T-helper 2 cell treated with Interferon-gamma antibody and Interleukin-4, amounts not matched to agents 5 μg/mL and 100 μg/mL, for 36 hours (primary cell): ENCODE data around the gene EMB.
"Not testable (repeated sequence)": the region's sequence is repeated elsewhere in the genome, so short reads cannot be mapped to it uniquely, and the experiment has no call there.

Source experiments
- DNase-seq: peaks from one replicate; pipeline ENCODE4 v3.0.0; 2021; ENCODE audit warnings: low spot score
- H3K27ac Mint-ChIP-seq: one replicate; pipeline ENCODE4 v1.8.0; 2021; ENCODE audit warnings: mild to moderate bottlenecking, mixed read lengths
- H3K27me3 Mint-ChIP-seq: one replicate; pipeline ENCODE4 v1.8.0; 2021; ENCODE audit warnings: low read depth, mixed read lengths
- H3K36me3 Mint-ChIP-seq: one replicate; pipeline ENCODE4 v1.8.0; 2021; ENCODE audit warnings: low read depth, mixed read lengths
- H3K4me1 Mint-ChIP-seq: one replicate; pipeline ENCODE4 v1.8.0; 2021; ENCODE audit warnings: low read depth, mixed read lengths
- H3K4me3 Mint-ChIP-seq: one replicate; pipeline ENCODE4 v1.8.0; 2022; ENCODE audit warnings: mild to moderate bottlenecking, moderate library complexity, mixed read lengths
- H3K9me3 Mint-ChIP-seq: one replicate; pipeline ENCODE4 v1.8.0; 2021; ENCODE audit warnings: mixed read lengths

Gene EMB, protein sequence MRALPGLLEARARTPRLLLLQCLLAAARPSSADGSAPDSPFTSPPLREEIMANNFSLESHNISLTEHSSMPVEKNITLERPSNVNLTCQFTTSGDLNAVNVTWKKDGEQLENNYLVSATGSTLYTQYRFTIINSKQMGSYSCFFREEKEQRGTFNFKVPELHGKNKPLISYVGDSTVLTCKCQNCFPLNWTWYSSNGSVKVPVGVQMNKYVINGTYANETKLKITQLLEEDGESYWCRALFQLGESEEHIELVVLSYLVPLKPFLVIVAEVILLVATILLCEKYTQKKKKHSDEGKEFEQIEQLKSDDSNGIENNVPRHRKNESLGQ

DNA sequence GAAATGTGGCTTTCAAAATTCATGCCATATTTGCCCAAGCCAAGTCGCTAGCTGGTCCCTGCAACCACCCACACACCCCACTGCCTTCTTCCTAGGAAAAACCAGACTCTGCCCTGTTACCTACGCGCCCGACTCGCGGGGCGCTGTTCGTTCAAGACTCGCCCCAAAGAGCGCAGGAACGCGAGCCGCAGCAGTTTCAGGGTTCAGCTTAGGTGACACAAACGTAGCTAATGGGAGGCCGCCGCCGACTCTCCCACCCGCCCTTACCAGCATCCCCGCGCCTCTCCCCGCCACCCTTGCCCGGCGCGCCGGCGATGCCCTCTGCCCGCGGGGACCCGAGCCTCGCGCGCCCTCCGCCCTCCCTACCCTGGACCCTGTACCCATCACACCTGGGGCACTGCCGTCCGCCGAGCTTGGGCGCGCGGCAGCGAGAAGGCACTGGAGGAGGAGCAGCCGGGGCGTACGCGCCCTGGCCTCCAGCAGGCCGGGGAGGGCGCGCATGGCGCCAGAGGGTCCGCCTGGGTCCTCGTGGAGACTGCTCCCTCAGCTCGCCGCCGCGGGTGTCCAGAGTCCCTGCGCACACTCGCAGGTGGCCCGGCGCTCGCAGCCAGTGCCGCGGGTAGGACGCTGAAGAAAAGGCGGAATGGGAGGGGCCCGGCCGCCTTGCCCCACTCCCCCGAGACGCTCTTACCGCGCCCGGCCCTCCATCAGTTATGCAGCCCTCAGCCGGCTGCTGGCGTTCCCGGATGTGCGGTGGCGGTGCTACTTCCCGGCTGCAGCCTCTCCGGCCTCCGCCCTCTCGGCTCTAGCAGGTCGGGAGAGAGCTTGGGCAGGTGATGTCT is at the start of gene EMB:
TSS of gene EMB (minus strand) at position 638 of the 842 bp plus-strand sequence. CDS start at position 501, 137 bp downstream.
- peaks cover 19% of the 10 kb centered on the region for H3K36me3 Mint-ChIP-seq
- peak within 1 kb of the TSS; percentile 95 for H3K27ac Mint-ChIP-seq
- H3K27me3 Mint-ChIP-seq = no peaks in the 10 kb centered on the region
- H3K9me3 Mint-ChIP-seq = no peaks in the 10 kb centered on the region
- peaks cover 59% of the 10 kb centered on the region for H3K4me1 Mint-ChIP-seq
- H3K4me3 Mint-ChIP-seq = peak within 1 kb of the TSS; percentile 95
- peak; percentile 84 for DNase-seq

DNA sequence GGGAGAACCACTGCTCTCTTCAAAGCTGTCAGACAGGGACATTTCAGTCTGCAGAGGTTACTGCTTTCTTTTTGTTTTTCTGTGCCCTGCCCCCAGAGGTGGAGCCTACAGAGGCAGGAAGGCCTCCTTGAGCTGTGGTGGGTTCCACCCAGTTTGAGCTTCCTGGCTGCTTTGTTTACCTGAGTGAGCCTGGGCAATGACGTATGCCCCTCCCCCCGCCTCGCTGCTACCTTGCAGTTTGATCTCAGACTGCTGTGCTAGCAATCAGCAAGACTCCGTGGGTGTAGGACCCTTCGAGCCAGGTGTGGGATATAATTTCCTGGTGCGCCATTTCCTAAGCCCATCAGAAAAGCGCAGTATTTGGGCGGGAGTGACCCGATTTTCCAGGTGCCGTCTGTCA is 48.4 kb upstream of the EMB start:
- Mint-ChIP-seq H3K4me1 (peaks cover 28% of the 10 kb centered on the region), H3K27ac (peak overlapping the region; percentile 55), H3K9me3 (peaks cover 56% of the 10 kb centered on the region), H3K4me3 (peak overlapping the region; percentile 51), H3K36me3 (peaks cover 37% of the 10 kb centered on the region)
- H3K27me3 Mint-ChIP-seq, DNase-seq: not testable (repeated sequence)

DNA sequence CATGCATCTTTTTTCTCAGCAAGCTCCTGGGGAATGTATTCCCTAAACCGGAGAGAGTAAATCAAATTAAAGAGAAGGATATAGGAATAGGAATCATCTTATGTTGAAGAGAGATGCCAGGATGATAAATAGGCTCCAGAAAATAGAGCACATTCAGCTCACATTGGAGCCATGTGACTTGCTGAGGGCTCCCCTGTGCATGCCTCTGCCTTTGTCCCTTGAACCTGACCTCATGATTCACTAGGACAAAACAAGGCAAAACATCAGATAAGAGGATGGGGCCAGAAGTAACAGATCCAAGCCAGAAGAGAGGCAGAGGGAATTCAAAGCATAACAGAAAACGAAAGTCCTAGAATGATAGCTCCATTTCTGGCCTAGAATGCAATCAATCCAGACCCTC is 37.7 kb upstream of the EMB start:
- not testable (repeated sequence) for H3K4me3 Mint-ChIP-seq, H3K27ac Mint-ChIP-seq, H3K27me3 Mint-ChIP-seq, DNase-seq
- Mint-ChIP-seq H3K4me1 (peaks cover 27% of the 10 kb centered on the region), H3K36me3 (peaks cover 11% of the 10 kb centered on the region), H3K9me3 (peaks cover 13% of the 10 kb centered on the region)

DNA sequence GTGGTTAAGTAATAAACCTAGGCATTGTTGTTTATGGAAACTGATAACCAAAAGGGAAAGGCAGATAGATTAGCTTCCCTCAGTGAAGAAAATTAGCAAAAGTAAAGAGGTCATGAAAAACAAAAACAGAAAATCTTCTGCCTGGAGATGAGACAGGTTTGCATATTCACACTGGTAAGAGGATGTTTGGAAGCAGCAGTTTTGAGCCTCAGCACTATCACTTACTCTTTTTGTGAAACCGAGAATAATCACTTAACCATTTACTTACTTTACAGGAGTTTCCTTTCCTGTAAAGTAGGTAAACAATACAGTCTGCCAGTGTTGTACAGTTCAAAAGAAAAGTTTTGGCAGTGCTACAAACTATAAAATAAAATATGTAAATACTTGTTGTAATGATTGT is 35.5 kb upstream of the EMB start:
- no peak for DNase-seq
- peaks cover 16% of the 10 kb centered on the region for H3K9me3 Mint-ChIP-seq
- peaks cover 27% of the 10 kb centered on the region for H3K4me1 Mint-ChIP-seq
- peak overlapping the region; percentile 5 for H3K4me3 Mint-ChIP-seq
- H3K36me3 Mint-ChIP-seq = peaks cover 11% of the 10 kb centered on the region
- H3K27me3 Mint-ChIP-seq = peaks cover 2% of the 10 kb centered on the region
- no peak overlapping the region for H3K27ac Mint-ChIP-seq

DNA sequence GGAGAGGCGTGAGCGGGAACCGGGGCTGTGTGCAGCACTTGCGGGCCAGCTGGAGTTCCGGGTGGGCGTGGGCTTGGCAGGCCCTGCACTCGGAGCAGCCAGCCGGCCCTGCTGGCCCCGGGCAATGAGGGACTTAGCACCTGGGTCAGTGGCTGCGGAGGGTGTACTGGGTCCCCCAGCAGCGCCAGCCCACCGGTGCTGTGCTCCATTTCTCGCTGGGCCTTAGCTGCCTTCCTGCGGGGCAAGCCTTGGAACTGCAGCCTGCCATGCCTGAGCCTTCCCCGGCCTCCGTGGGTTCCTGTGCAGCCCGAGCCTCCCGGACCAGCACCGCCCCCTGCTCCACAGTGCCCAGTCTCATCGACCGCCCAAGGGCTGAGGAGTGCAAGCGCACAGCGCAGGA is 23.9 kb upstream of the EMB start:
- H3K27me3 Mint-ChIP-seq, H3K4me3 Mint-ChIP-seq, H3K36me3 Mint-ChIP-seq, DNase-seq, H3K27ac Mint-ChIP-seq, H3K4me1 Mint-ChIP-seq: not testable (repeated sequence)
- peaks cover 24% of the 10 kb centered on the region for H3K9me3 Mint-ChIP-seq

DNA sequence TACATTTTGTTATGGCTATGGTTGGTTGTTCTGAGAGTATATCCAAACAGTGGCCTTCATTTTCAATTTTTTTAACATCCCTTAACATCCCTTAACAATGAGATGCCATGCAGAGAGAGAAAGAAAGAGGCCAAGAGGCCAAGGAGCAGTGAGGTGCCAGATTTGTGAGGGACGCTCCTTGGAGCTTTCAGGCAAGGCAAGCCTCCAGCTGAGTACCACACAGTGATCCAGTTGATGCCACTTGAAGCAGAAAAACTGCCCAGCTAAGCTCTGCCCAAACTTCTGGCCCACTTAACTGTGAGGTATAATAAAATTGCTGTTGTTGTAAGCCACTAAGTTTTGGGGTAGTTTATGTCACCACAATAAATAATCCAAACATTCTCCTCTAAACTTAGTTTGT is 22.6 kb upstream of the EMB start:
- Mint-ChIP-seq H3K4me3 (no peak overlapping the region), H3K4me1 (peaks cover 6% of the 10 kb centered on the region), H3K36me3 (peaks cover 6% of the 10 kb centered on the region), H3K27me3 (peaks cover 3% of the 10 kb centered on the region), H3K9me3 (peaks cover 18% of the 10 kb centered on the region), H3K27ac (no peak overlapping the region)
- DNase-seq = no peak

DNA sequence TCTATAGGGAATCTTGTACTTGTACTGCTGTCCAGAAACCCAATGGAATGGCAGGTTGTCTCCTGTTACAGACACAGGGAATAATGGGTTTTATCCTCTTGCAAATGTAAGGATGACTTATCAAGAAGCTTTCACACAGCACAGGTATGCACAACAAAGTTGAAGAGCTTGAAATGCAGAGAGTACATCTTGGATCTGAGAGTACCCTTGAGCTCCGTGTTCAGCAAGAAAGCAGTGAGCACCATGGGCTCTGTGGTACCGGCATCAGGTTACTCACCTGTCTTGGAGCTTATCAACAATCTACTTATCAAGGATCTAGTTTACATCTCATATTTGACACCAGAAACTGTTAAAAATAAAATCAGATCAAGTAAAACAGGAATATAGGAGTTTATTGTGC is 22.0 kb upstream of the EMB start:
- H3K4me1 Mint-ChIP-seq = peaks cover 8% of the 10 kb centered on the region
- H3K27me3 Mint-ChIP-seq = peaks cover under 1% of the 10 kb centered on the region
- H3K36me3 Mint-ChIP-seq = peaks cover 8% of the 10 kb centered on the region
- DNase-seq = no peak
- no peak overlapping the region for H3K27ac Mint-ChIP-seq
- peaks cover 14% of the 10 kb centered on the region for H3K9me3 Mint-ChIP-seq
- H3K4me3 Mint-ChIP-seq = no peak overlapping the region

DNA sequence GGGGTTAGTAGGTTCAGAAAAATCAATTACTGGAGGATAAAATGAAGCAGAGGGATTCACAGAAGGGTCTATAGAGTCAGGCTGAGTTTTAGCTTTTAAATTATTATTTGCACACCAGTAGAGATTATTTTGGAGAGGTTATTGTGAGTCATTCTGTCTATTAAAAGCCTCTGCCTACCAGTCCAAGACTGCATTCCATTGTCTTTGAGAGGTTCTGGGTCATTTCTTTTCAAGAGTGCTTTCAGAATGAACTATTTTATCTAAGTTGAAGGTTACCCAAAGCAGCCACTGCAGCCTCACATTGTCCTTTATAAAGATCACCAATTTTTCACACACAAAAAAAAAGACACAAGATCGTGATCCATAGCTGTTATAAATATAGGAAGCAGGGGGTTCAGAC is 21.5 kb upstream of the EMB start:
- Mint-ChIP-seq H3K9me3 (peaks cover 15% of the 10 kb centered on the region), H3K36me3 (peaks cover 12% of the 10 kb centered on the region), H3K4me1 (peaks cover 13% of the 10 kb centered on the region)
- not testable (repeated sequence) for H3K27ac Mint-ChIP-seq, DNase-seq, H3K27me3 Mint-ChIP-seq, H3K4me3 Mint-ChIP-seq

DNA sequence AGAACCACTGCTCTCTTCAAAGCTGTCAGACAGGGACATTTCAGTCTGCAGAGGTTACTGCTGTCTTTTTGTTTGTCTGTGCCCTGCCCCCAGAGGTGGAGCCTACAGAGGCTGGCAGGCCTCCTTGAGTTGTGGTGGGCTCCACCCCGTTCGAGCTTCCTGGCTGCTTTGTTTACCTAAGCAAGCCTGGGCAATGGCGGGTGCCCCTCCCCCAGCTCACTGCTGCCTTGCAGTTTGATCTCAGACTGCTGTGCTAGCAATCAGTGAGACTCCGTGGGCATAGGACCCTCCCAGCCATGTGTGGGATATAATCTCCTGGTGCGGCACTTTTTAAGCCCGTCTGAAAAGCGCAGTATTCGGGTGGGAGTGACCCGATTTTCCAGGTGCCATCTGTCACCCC is 17.3 kb upstream of the EMB start:
- DNase-seq, H3K27me3 Mint-ChIP-seq, H3K27ac Mint-ChIP-seq: not testable (repeated sequence)
- peaks cover 39% of the 10 kb centered on the region for H3K9me3 Mint-ChIP-seq
- peaks cover 33% of the 10 kb centered on the region for H3K36me3 Mint-ChIP-seq
- peak overlapping the region; percentile 12 for H3K4me3 Mint-ChIP-seq
- H3K4me1 Mint-ChIP-seq = peaks cover 13% of the 10 kb centered on the region

DNA sequence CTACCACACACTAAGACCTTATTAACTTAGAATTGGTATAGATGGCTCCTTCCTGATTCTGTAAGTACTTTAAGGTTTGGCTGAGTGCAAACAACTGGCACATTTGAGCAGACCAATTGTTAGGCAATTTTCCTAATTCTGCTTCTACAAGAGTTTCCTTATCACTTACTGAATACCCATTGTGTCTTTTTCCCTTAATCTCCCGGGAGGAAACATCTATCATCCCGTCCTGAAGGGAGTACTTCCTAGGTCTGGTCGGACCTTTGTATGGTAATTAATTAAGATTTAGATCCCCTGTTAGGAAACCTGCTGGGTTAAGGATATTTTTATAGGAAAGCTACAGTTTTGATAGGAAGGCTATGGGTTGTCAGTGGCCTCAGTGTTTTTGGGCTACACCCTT is 8.2 kb upstream of the EMB start:
- peaks cover 43% of the 10 kb centered on the region for H3K4me1 Mint-ChIP-seq

DNA sequence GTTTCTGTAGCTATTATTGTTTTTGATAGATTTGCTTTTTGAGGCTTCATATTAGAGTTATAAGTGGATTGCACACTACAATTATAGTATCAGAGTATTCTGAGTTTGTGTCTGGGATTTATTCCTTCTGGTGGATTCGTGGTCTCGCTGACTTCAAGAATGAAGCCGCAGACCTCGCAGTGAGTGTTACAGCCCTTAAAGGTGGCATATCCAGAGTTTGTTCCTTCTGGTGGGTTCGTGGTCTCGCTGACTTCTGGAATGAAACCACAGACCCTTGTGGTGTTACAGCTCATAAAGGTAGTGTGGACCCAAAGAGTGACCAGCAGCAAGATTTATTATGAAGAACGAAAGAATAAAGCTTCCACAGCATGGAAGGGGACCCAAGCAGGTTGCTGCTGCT is 6.9 kb upstream of the EMB start:
- Mint-ChIP-seq H3K4me3 (no peak overlapping the region), H3K36me3 (peaks cover 7% of the 10 kb centered on the region), H3K27me3 (no peaks in the 10 kb centered on the region), H3K27ac (no peak overlapping the region), H3K4me1 (peaks cover 46% of the 10 kb centered on the region), H3K9me3 (peaks cover 19% of the 10 kb centered on the region)
- DNase-seq = no peak

More for the DNA sequence above, 8.2 kb upstream of the EMB start:
- H3K9me3 Mint-ChIP-seq = peaks cover 30% of the 10 kb centered on the region
- H3K4me3 Mint-ChIP-seq, DNase-seq, H3K27me3 Mint-ChIP-seq, H3K27ac Mint-ChIP-seq: not testable (repeated sequence)
- H3K36me3 Mint-ChIP-seq = peaks cover 15% of the 10 kb centered on the region

DNA sequence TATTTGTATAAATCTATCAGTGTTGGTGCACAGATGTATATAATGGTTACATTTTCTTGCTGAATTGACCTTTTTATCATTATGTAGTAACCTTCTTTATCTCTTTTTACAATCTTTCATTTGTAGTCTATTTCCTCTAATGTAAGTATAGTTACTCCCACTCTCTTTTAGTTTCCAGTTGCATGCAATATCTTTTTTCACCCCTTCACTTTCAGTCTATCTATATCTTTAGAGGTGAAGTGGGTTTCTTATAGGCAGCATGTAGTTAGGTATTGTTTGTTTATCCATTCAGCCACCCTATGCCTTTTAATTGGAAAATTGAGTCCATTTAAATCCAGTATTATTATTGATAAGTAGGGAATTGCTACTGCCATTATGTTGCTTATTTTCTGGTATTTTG is 6.1 kb upstream of the EMB start:
- Mint-ChIP-seq H3K4me1 (peaks cover 52% of the 10 kb centered on the region), H3K27me3 (no peaks in the 10 kb centered on the region), H3K9me3 (peaks cover 19% of the 10 kb centered on the region), H3K27ac (peak overlapping the region; percentile 16), H3K36me3 (peaks cover 7% of the 10 kb centered on the region), H3K4me3 (no peak overlapping the region)
- DNase-seq = no peak

DNA sequence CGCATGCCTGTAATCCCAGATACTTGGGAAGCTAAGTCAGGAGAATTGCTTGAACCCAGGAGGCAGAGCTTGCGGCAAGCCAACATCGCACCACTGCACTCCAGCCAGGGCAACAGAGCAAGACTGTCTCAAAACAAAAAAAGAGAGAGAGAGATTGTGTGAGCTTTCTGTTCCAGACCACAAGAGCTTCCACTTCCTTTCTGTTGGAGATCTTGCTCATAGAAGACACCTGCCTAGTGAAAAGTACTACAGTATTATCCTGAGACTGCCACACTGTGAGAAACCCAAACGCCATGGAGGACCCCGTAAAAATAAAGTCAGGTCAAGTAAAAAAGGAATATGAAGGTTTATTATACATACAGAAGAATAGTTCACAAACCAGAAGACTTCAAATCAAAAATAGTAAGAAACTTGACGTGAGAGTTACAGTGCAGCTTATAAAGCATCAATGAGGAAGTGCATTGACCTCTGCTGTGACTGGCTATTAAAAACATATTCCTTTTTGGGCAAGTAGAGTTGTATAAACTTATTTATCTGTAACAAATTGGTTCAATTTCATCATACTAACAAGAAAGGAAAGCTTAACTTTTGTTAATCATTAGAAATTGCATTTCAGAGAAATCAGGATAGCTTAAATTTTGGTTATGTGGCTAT is 4.3 kb upstream of the EMB start:
- H3K4me1 Mint-ChIP-seq = peaks cover 62% of the 10 kb centered on the region
- DNase-seq = peak; percentile 27
- peak overlapping the region; percentile 95 for H3K27ac Mint-ChIP-seq
- peaks cover 7% of the 10 kb centered on the region for H3K36me3 Mint-ChIP-seq
- H3K4me3 Mint-ChIP-seq = peak overlapping the region; percentile 74
- peaks cover 19% of the 10 kb centered on the region for H3K9me3 Mint-ChIP-seq
- no peaks in the 10 kb centered on the region for H3K27me3 Mint-ChIP-seq
